Right kidney (tissue), 9 donors: Measurements from ENCODE around the gene CXCL13.
"Not testable (repeated sequence)": the region's sequence is repeated elsewhere in the genome, so short reads cannot be mapped to it uniquely, and the experiment has no call there.

Source experiments
- DNase-seq: peaks from one replicate; pipeline ENCODE4 v3.0.0-alpha.2; 2016
- long read RNA-seq, 8 donors: transcript quantifications; one replicate each; lab custom pipeline, GENCODE V29; 2026

Gene CXCL13, protein sequence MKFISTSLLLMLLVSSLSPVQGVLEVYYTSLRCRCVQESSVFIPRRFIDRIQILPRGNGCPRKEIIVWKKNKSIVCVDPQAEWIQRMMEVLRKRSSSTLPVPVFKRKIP
- long read RNA-seq, donor 1: 0 reads
- long read RNA-seq, donor 2: 0 reads
- long read RNA-seq, donor 3: 0 reads
- long read RNA-seq, donor 4: 0 reads
- long read RNA-seq, donor 5: 0 reads
- long read RNA-seq, donor 6: 0 reads
- long read RNA-seq, donor 7: 0 reads
- long read RNA-seq, donor 8: 0 reads

DNA sequence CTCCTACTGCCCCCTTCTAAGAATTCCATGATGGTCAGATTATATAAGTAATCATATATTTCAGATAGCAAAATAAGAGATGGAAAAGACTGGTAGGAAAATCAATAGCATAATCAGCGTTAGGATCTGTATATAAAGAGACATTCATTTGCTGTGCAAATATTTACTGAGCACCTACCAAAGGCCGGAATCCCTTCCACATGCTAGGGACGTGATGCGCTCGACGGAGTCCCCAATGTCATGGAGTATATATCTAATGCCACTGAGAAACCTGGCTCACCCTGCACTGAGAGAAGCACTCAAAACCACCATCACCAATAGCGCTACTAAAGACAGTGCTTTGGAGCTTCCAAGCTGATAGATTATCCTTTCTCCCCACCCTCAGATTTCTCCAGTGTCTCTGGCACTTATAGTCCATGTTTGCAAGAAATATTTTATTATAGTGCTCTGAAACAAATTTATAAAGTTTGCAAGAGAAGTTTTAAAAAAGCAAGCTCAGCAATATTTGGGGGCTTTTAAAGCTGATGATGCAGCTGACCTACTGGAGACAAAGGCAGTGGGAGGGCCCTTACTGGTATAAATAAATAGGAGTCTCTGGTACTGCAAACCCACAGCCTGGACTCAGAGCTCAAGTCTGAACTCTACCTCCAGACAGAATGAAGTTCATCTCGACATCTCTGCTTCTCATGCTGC lies at the start of gene CXCL13:
TSS of gene CXCL13 (plus strand) at position 611 of the 693 bp plus-strand sequence. CDS start at position 657, 46 bp downstream.
- DNase-seq: no peak

DNA sequence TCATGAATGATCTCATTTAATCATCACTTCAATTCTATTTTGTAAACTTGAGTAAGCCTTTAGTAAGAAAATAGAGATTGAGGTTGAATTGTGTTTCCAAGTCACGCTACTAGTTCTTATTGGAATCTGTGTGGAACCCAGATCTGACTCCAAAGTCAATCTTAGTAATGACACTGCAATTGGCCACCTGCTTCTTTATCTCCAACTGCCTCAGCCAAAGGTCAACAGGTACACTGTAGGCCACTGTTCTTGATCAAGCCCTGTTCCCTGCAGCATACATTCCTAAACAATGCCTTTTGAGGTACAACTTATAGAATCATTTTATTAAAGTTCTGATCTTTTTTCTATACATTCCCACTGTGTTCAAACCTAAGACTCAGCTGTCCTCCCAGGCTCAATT lies 45.5 kb upstream of the CXCL13 start:
- no peak for DNase-seq

DNA sequence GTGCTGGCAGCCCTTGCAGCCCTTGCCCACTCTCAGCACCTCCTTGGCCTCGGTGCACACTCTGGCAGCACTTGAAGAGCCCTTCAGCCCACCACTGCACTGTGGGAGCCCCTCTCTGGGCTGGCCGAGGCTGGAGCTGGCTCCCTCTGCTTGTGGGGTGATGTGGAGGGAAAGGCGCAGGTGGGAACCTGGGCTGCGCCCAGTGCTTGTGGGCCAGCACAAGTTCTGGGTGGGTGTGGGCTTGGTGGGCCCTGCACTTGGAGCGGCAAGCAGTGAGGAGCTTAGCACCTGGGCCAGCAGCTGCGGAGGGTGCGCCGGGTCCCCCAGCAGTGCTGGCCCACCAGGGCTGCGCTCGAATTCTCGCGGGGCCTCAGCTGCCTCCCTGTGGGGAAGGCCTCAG lies 43.9 kb upstream of the CXCL13 start:
- DNase-seq: not testable (repeated sequence)

DNA sequence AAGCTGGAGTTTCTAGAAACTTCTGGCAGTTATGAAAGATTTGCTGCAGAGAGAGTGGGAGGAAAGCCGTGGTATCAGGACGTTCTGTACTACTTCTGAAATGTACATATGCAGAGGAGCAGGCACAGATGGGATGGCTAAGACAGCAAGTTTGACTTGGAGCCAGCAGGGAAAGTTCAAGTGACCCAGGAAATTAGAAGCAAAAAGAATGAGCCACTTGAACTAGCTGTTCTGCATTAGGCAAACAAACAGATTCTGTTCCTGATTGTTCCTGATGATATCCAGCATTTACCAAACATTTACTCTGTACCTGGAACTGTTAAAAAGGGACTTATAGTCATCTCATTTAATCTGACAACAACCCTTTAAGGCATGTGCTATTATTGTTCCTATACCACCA lies 41.4 kb upstream of the CXCL13 start:
- DNase-seq: no peak

DNA sequence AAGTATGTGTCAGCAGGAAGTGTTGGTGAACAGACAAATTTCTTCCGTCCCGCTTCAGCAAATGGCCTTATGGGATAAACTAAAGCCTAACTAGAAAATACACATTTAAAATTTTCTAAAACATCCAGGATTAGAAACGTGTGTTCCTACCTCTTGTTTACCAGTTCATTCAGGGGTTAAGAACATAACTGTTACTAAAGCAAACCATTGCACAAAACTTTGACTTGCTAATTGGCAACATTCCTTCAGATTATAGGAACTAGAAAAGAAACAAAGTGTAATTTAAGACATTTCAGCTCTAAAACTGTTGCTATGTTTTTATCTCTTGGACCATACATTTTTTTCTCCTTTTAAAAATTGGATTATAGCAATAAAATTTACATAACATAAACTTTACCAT lies 39.5 kb upstream of the CXCL13 start:
- DNase-seq: no peak

DNA sequence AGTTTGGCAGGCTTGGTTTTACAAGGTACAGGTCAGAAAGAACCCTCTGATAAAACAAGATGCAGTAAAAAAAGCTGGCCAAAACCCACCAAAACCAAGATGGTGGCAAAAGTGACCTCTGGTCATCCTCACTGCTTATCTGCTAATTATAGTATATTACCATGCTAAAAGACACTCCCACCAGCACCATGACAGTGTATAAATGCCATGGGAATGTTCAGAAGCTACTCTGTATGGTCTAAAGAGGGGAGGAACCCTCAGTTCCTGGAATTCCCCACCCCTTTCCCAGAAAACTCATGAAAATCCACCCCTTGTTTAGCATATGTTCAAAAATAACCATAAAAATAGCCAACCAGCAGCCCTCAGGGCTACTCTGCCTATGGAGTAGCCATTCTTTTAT lies 38.1 kb upstream of the CXCL13 start:
- no peak for DNase-seq

DNA sequence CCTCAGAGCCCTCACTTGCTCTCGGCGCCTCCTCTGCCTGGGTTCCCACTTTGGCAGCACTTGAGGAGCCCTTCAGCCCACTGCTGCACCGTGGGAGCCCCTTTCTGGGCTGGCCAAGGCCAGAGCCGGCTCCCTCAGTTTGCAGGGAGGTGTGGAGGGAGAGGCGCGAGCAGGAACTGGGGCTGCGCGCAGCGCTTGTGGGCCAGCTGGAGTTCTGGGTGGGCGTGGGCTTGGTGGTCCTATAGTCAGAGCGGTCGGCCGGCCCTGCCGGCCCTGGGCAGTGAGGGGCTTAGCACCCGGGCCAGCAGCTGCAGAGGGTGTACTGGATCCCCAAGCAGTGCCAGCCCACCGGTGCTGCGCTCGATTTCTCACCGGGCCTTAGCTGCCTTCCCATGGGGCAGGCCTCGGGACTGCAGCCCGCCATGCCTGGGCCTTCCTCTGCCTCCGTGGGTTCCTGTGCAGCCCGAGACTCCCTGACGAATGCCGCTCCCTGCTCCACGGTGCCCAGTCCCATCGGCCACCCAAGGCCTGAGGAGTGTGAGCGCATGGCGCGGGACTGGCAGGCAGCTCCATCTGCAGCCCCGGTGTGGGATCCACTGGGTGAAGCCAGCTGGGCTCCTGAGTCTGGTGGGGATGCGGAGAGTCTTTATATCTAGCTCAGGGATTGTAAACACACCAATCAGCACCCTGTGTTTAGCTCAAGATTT lies 35.0 kb upstream of the CXCL13 start:
- not testable (repeated sequence) for DNase-seq

DNA sequence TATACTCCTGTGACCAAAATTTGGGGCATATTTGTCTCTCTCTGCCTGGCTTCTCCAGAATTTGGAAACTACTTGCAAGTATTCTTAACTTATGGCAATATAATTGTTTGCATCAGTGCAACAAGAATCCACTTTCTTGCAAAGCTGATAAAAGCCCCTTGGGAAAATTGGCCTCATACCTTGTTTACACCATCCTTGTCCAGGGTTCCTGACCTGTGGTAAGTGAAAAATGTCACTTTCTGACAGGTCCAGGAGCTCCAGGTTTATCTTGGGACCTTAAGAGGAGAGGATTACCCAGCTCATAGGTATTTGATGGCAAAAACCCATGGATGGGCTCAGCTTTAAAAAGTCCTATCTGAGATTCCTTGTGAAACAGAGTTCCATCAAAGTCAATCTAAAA lies 29.3 kb upstream of the CXCL13 start:
- DNase-seq: no peak

DNA sequence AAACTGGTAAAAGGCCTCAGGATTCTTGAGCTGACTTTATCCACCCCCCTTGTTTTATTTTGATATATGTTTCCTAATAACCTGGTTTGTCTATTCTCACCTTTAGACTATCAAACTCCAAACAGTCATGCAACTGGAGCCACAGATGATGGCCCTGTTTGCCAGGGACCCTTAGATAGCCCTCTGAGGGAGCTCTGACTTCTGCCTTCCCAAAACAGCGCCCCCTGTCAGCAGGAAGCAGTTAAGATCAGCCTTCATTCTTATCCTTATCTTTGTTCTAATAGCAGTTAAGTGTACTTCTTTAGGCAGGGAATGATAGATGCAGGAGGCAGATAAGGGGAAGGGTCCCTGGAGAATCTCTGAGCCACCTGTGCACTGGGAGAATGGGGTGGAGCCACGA lies 27.5 kb upstream of the CXCL13 start:
- DNase-seq: no peak

DNA sequence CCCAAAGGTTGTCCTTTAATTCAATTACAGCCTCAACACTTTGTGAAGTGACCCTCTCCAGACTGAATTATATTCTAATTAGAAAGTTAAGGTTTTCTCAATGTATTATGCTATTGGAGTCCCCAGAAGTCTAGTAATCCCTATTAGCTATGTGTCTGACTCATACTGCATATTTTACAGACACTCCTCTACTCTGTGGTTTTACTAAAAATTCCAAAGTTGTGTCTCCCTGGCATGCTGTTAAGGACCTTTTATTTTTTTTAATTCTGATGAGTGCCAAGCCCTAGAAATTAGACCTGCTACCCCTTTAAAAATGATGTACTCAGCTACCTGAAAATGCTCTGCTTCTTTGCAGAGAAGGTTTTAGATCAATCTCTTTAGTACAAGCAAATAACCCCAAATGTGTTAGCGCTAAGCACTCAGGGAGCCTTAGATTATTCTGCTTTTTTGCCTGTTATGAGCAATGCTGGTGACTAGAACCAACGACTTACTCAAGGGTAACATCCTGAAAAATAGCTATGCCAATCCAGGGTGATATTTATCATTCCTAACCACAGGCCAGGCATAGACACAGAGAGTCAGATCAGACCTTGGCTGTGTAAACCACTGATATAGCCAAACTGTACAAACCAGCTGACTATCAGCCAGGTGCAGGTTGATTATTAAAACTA lies 26.1 kb upstream of the CXCL13 start:
- DNase-seq: no peak

DNA sequence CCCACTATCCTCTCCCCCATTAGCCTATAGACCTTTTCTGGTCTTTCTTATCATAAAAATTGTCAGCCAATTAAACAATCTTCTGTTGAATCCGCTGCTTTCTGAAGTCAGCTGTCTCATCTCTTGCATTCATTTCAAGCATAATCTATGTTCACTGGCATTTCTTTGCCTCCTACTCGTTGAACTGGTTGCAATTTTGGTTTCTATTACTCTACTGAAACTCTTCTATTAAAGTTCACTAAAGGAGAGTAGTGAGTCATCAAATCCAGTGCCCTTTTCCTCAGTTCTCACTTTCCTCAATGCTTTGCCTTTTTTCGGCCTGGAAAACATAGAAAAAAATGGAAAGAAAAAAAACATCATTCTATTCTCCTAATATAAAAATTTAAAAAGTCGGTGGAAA lies 23.9 kb upstream of the CXCL13 start:
- no peak for DNase-seq

DNA sequence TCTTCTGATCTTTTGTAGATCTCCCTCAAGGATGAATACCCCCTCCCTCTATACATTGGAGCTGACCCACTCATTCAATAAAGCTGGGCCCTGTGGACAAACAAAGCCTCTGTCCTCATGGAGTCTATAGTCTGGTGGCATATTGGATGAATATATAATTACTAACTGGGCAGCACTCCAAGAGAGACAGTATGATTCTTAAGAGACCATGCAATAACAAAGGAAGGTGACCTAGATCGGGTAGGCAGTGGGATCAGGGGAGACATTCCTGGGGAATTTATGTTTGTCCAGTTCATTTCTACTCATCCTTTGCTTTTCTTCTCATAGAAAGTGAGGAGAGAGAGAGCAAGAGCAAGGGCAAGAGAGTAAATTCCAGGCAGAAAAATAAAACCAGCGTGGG lies 23.5 kb upstream of the CXCL13 start:
- no peak for DNase-seq

DNA sequence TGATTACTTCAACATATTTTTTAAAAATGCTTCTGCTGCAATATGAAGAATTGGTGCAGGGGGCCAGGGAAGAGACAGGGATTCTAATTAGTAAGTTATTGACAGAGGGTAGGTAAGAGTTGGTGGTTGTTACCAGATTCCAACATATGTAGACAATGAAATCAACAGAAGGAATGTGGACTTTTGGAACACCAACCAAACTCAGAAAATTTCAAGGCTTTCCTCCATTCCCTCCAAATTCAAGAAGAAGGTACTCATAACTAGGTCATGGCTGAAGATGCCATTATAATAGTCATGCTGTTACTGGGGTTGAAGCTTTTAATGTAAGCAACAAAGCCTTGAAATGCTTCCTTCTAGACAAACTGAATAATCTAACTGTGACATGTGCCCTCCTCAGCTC lies 22.9 kb upstream of the CXCL13 start:
- no peak for DNase-seq

DNA sequence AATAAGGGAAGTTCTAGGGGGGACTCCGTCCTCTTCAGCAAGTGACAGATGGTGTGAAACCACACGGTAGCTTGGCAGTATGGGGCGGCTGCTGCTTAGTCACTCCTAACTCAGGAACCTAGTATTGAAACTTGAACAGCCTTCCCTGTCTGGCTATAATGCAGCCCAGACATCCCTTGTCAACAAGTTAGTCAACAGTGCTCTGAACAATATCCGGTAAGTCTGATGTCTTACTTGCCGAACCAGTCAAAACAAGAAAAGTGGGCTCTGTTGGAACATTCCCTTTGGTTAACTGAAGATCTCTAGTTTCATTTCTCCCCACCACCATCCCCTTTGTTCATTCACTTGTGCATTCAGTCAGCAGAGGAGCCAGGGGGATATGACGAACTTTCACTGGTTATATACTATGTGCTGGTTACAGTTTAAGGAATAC lies 18.7 kb upstream of the CXCL13 start:
- DNase-seq: no peak

DNA sequence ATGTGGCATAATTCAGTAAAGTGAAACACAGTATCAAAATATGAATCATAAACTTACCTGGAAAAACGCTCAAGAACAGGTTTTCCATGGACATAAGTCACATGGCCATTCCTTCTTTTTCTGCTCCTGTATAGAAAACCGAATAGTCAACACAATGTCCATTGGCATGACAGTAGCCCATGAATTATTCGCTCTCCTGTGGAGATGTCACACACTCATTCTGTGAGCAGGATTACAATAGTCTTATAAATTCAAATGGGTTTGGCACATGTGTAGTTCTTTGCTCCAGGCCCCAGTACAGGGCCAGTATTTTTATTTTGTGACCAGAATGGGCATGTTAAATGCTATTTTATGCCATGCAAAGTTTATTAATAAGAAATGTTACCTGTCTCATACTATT lies 15.1 kb upstream of the CXCL13 start:
- DNase-seq: no peak

DNA sequence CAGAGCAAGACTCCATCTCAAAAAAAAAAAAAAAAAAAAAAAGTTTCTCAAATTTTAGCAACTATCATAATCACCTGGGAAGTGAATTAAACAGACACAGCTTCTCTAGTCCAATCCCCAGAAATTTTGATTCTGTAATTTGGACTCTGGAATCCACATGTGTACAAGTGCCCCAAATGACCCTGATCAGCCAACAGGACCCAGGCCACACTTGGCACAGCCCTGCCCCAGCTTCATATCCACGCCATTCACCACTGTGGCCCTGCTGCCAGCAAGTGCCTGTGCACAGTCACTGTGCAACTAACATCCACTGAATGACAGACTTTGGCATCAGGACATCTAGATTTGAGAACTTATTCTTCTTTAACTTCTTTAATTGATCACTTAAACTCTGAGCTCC lies 14.1 kb upstream of the CXCL13 start:
- DNase-seq: no peak

DNA sequence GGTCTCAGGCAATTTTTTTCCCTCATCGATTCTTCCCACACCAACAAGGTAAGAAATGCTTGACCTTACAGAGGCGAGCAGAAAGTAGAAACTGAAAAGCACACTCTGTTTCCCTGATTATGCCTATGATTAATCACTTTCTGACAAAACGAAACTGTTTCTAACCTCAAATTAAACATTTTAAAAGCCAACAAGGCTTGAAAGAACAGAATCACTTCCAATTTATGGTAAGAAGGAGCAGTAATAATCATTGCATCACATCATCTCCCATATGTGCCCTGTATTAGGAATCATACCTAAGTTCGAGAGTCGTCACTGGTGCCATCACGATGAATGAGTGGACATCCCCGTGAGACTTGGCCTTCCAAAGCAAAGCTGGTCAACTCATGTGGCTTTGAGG lies 12.5 kb upstream of the CXCL13 start:
- DNase-seq: no peak

DNA sequence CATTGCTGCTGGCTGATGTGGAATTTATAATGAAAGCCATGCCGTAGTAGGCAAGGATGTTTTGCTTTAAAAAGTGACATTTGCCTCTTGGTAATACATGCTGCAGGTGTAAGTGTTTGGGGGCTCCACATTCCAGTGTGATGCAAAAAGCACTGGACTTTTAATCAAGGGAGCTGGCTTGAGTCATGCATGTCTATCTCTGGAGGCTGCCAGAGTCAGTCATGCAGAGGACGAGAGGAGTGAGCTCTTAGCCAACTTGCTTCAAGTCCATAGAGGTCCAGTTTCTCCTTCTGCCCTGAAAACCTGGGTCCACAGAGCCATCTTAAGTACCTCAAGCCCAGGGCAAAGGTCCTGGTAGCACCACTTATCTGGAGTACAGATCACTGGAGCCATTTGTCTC lies 11.6 kb upstream of the CXCL13 start:
- no peak for DNase-seq

DNA sequence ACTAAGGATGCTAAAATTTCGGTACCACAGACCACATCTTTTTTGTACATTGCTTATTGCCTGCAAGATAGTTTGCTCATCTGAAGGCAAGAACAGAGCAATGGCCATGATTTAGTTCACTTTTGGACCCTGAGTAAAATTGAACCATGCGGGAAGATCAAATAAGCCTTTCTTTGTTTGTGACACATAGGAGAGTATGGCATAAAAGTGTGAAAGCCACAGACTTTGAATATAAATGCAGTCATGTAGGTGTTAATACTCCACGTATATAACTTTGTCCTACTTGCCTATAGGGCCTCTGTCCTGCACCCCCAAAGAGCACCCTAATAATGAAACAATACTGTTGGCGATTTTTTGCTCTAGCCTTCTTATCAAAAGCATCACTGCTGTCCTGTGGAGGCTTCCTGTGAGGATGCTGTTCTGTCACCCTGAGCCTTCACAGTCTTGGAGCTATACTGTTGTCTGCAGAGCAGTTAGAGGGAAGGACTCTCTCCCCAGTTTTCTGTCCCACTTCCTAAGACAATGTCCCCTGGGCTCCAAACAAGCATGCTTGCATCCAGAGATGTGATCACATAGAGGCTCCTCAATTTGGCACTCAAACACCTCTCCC lies 10.2 kb upstream of the CXCL13 start:
- DNase-seq: no peak

DNA sequence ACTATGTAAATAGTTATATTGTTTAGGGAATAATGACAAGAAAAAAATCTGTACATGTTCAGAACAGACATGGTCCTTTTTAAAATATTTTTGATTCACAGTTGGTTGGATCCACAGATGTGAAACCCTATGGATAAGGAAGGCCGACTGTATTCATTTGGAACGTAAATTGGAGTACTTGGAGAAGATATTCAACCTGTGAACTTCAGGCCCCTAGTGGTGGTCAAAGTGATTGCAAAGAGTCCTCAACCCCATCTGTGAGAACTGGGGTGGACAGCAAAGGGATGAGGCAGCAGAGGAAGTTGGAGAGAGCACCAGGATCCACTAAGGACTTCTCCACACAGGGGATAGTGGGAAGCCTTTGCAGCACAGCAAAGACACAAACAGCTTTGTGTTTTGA lies 6.2 kb upstream of the CXCL13 start:
- DNase-seq: no peak

DNA sequence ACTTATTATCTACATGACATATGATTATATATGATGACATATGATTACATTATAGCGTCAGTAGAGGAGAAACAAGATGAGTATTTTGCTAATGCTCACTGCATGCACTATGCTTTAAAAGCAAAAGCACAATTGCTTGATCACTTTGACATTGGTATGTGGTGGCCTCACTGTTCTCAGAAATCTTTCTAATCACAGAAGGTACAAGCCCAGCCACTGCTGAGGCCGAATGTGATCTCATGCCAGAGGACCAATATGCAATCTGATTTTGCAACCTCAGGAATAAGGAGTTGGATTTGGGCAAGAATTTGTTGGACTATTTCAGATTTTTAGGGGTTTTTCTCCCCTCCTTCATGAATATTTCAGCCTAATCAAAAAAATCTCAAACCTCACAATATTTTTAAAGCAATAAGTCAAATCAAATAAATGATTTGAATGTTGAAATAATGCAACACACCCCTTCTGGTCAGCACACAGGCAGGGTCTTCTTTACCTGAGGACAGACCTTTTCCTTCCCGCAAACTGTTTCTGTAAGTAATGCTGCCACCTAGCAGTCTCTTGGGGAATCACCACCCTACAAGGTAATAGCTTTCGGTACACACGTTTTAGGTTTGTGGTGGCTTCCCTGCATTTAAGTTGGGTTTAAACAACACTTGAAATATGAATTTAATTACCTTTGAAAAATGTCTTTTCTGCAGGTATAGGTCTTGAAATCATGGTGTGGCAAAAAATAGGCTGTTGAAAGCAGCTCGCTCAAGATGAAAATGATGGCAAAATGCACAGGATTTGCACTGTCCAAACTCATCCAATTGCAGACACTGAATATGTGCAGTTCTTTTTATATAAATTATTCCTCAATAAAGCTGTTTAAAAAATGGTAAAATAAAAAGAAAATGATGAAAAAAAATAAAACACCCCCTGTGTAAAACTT lies 4.8 kb upstream of the CXCL13 start:
- DNase-seq: peak; percentile 21
